Measurements from ENCODE around the gene ACSL6.

GRCh38 chr5:132003170-132003744, 8.2 kb downstream of the ACSL6 start:
- TF ChIP-seq POLR2A (IDR thresholded peaks at IDR 0.05) (no peak), CTCF (IDR thresholded peaks at IDR 0.05) (peak in 1 of 5 experiments; percentile 5)
